Measurements from ENCODE around the gene TNNI2.

DNA sequence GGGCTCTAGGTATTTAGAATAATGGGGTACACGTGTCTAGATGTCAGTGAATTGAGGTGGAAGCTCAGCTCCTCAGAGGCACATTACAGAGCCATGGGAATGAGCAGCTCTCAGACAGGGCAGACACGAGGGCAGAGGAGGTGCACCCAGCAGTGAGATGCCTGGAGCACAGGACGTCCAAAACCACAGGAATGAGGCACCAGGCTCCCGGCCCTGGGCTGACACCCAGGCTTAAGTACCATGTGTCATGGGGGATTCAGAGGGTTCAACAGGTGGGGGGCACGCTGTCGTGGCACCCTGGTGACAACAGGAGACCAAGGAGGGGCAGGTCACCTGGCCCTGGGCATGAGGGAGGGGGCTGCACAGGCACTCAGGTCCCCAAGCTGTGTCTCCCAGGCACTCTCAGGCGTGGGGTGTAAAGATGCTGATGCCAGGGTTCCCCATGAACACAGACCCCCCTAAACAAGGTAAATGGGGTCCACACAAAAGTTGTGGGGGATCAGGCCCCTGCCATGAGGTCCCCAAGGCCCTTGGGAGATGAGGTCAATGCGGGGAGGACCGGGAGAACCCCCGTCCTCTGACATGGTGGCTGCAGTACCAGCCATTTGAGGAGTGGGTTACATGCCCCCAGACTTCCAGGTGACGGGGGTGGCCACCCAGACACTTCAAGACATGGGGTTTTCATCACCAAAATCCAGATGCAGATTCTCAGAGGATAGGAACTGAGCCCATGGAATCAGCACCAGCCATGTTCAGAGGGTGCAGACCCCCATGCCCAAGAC is 9.6 kb upstream of the TNNI2 start:
- no peak for TF ChIP-seq ZNF792 (tag by site-specific recombination; IDR thresholded peaks at IDR 0.05)
- no peak for TF ChIP-seq ZNF324 (tag by site-specific recombination; IDR thresholded peaks at IDR 0.05)

All from HEK293 (cell line).